Sigmoid colon (tissue), 3 donors: ENCODE data around the gene TJP3.
"Not testable (repeated sequence)": the region's sequence is repeated elsewhere in the genome, so short reads cannot be mapped to it uniquely, and the experiment has no call there.

Experiments used
- CTCF ChIP-seq, 4 experiments: fragments of 450-650 bp in 3 of 4; fragments of 200-600 bp in 1 of 4; IDR thresholded peaks; one replicate each; pipeline ENCODE4 v1.5.1; 2016 to 2019; ENCODE audit warnings: antibody characterized with exemption in 4 of 4, mild to moderate bottlenecking in 3 of 4, moderate library complexity in 2 of 4
- POLR2A ChIP-seq, 2 donors: fragments of 450-650 bp; IDR thresholded peaks; one replicate each; pipeline ENCODE4 v1.6.1; 2016; ENCODE audit warnings: antibody characterized with exemption in 2 of 2, mild to moderate bottlenecking in 2 of 2, moderate library complexity in 2 of 2

GRCh38 chr19:3757705-3758104 is 49.5 kb downstream of the TJP3 start:
- TF ChIP-seq CTCF, POLR2A (IDR thresholded peaks at IDR 0.05): not testable (repeated sequence)
